ENCODE data around the gene SSR3. TPM values are rescaled to one million over a fixed set of nuclear protein-coding genes. Genes with fewer than 3 reads are reported as not detected.

Gene SSR3
- total RNA-seq (2014; rRNA removed) (171 and 178 TPM in 2 replicates), Bru-seq, nascent RNA (percentile 99 among the genes with signal in this experiment), BruChase-seq, experiment 1, labeled RNA remaining after a 6-hour chase (percentile 99 among the genes with signal in this experiment), BruChase-seq, experiment 2, labeled RNA remaining after a 2-hour chase (percentile 99 among the genes with signal in this experiment)
- long read RNA-seq, transcript SSR3-201 (5 exons, 3,716 nt) = major isoform, 364 of 500 reads
- long read RNA-seq, transcript SSR3-204 (4 exons, 873 nt) = minor isoform, 9 of 500 reads
- long read RNA-seq, partial matches to known transcripts = 1 of 500 reads
- long read RNA-seq, other reads (novel, unspliced or antisense) = 121 of 500 reads

DNA sequence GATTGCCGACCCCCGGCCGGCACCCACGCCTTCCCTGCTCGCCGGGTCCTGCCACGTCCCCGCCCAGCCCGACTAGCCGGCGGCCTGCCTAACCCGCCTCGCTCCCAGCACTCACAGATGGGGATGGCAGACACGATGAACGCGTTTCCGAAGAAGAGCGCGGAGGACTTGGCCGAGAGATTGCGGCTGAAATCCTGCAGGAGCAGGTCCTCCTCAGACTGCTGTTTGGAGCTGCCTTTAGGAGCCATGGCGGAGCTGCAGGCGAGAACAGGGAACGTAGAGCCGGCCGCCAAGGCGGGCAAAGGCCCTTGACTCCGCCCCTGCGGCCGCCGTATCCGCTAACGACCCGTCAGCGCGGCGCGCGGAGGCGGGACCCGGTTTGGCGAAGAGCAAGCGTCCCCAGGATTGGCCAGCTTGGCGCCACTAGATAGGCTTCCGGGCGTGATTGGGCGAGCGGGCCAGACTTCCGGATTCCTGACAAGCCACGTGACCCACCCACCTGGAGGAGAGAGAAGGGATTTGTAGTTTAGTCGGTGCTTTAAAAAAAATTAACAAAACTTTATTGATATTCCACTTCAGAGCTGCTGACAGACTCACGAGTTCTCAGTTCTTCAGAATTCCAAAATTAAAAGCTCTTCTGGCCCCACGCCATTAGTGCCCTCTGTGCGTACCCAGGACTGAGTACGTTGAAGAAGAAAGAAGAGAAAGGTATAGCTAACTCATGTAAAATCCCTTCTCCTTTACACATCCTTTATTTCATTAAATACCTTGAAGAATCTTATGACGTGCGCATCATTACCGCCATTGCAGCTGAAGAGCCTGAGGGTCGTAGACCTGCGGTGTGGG lies at the start of gene SSR3:
Gene SSR3, minus strand, starts transcription at position 276 of the 846 bp plus-strand sequence. Its CDS starts 28 bp downstream, at position 248.
- ChIA-PET CTCF (interaction anchor here (1.0 to 1.4 kb wide), 2 partner anchors 20 to 119 kb away, joined by 3 to 5 read pairs; no protein-coding TSS in a partner anchor), POLR2A (ENCODE audit: unreplicated experiment) (interaction anchor here (0.6 to 0.8 kb wide), 6 partner anchors 75 to 528 kb away, joined by 3 to 4 read pairs (median 3); no protein-coding TSS in a partner anchor)
- Histone ChIP-seq H3K79me2 (ENCODE audit: low read length) (peaks cover 49% of the 10 kb centered on the region), H3K27ac (ENCODE audit: low read length) (peak within 1 kb of the TSS; percentile 54), H3K36me3 (ENCODE audit: low read depth, low read length) (peaks cover 29% of the 10 kb centered on the region), H3K27me3 (ENCODE audit: low read length) (no peaks in the 10 kb centered on the region), H3K4me2 (ENCODE audit: low read length) (peak within 1 kb of the TSS; percentile 93), H2AFZ (ENCODE audit: low read length) (peak within 1 kb of the TSS; percentile 99), H3F3A (ENCODE audit: low read length, unreplicated experiment) (no peaks in the 10 kb centered on the region), H3K4me3 (ENCODE audit: low read length) (peak within 1 kb of the TSS; percentile 96), H3K9me3 (ENCODE audit: low read length) (no peaks in the 10 kb centered on the region), H3K9ac (ENCODE audit: low read length) (peak within 1 kb of the TSS; percentile 96), H3K4me1 (ENCODE audit: insufficient read depth, low read length) (peaks cover 36% of the 10 kb centered on the region), H3K9me2 (replicated peaks; ENCODE audit: low read length) (no peaks in the 10 kb centered on the region), H4K20me1 (ENCODE audit: low read length) (peaks cover 19% of the 10 kb centered on the region; the same call in 1 of the 2 replicates)
- ATAC-seq = peak; percentile 99
- peak; percentile 99 for DNase-seq
- BruUV-seq (replicated peaks) = no TSS peak
- TF ChIP-seq CTCF (conservative IDR thresholded peaks at IDR 0.05; ENCODE audit: low read depth, low read length) (no peak), EZH2phosphoT487 (IDR thresholded peaks at IDR 0.05; ENCODE audit: borderline replicate concordance, low read length) (no peak), EZH2 (IDR thresholded peaks at IDR 0.05; ENCODE audit: low read length, unreplicated experiment) (no peak)
- intact Hi-C loops (cut with micrococcal nuclease) = loop anchor here (1.0 to 10.0 kb wide), 4 partner anchors 76 to 526 kb away; partner anchors contain the start of gene TIPARP

DNA sequence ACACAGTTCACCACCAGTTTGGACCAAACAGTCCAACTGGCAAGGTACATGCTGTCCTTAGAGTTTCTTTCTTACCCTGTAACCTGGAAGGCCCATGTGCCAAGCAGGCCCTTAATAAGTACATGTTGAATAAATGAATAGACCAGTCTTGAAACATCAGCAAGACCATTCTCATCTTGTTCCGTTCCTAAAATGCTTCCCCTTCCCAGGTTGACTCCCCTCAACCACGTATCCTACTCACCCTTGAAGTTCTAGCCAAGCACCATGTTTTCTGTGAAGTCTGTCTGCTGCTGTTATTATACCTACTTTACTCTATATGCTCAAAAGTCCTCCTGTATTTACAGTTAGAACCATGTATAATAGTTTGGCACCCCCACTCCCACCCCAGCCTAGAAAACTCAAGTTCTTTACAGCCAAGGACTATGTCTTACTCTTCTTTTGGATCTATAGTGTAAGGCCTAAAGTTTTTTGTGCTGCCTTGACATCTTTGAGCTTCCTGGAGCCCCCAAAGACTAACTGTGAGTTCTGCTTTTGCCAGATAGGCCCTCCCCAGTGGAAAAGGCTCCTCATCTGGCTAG lies 49.2 kb upstream of the SSR3 start:
- Histone ChIP-seq H3K27ac (ENCODE audit: low read length) (no peak overlapping the region), H3K9me3 (ENCODE audit: low read length) (no peaks in the 10 kb centered on the region), H3F3A (ENCODE audit: low read length, unreplicated experiment) (no peaks in the 10 kb centered on the region), H3K4me1 (ENCODE audit: insufficient read depth, low read length) (peaks cover 30% of the 10 kb centered on the region), H3K9ac (ENCODE audit: low read length) (no peak overlapping the region), H3K9me2 (replicated peaks; ENCODE audit: low read length) (no peaks in the 10 kb centered on the region), H3K27me3 (ENCODE audit: low read length) (no peaks in the 10 kb centered on the region), H3K79me2 (ENCODE audit: low read length) (no peaks in the 10 kb centered on the region), H2AFZ (ENCODE audit: low read length) (no peak overlapping the region), H4K20me1 (ENCODE audit: low read length) (no peaks in the 10 kb centered on the region), H3K4me3 (ENCODE audit: low read length) (no peak overlapping the region), H3K4me2 (ENCODE audit: low read length) (no peak overlapping the region), H3K36me3 (ENCODE audit: low read depth, low read length) (no peaks in the 10 kb centered on the region)
- intact Hi-C loops (cut with micrococcal nuclease) = no loop called here
- TF ChIP-seq EZH2 (IDR thresholded peaks at IDR 0.05; ENCODE audit: low read length, unreplicated experiment) = no peak
- no peak for TF ChIP-seq EZH2phosphoT487 (IDR thresholded peaks at IDR 0.05; ENCODE audit: borderline replicate concordance, low read length)
- TF ChIP-seq CTCF (conservative IDR thresholded peaks at IDR 0.05; ENCODE audit: low read depth, low read length) = no peak
- CTCF ChIA-PET = no interaction called here
- POLR2A ChIA-PET (ENCODE audit: unreplicated experiment) = no interaction called here
- no TSS peak for BruUV-seq (replicated peaks)
- ATAC-seq (no peak), DNase-seq (no peak)
